ENCODE results near the gene MAT1A. TPM values are rescaled to one million over a fixed set of nuclear protein-coding genes. Genes with fewer than 3 reads are reported as not detected.

Gene MAT1A
- total and polyA plus RNA-seq, 5 experiments from 2014 or later: not detected

GRCh38 chr10:80280071-80280800 lies 9.2 kb downstream of the MAT1A start:
- ATAC-seq: no peak
- no peaks in the 10 kb centered on the region for H3K27me3 Mint-ChIP-seq
- POLR2A ChIA-PET: no interaction called here

DNA sequence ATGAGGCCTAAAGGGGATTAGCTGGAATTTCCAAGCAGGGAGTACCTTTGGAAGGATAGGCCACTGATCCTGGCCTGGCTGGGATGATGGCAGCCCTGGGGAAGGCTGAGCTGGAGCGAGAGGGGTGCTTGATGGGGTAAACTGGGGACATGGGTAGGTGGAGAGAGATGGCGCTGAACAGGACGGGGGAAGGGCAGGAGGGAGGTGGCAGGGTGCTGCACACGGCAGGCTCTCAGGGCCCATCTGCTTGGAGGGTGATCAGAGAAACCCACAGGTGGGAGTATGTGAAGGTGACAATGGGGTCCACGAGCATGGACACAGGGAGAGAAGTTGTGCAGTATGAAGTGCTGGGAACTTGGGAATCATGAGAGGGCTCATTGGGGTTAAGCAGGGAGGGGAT lies 10.3 kb downstream of the MAT1A start:
- no peak for DNase-seq
- no peak overlapping the region for H3K4me3 Mint-ChIP-seq
- POLR2A ChIA-PET: no interaction called here
- H3K27me3 Mint-ChIP-seq: no peaks in the 10 kb centered on the region
- no peaks in the 10 kb centered on the region for H3K4me1 Mint-ChIP-seq
- no peak for ATAC-seq
- H3K27ac Mint-ChIP-seq: no peak overlapping the region
- no peaks in the 10 kb centered on the region for H3K36me3 Mint-ChIP-seq
- H3K9me3 Mint-ChIP-seq: no peaks in the 10 kb centered on the region

More at GRCh38 chr10:80280071-80280800, 9.2 kb downstream of the MAT1A start:
- Mint-ChIP-seq H3K27ac (no peak overlapping the region), H3K9me3 (no peaks in the 10 kb centered on the region), H3K4me1 (no peaks in the 10 kb centered on the region), H3K4me3 (no peak overlapping the region), H3K36me3 (no peaks in the 10 kb centered on the region)
- no peak for DNase-seq

- Mint-ChIP-seq H3K27me3 (no peaks in the 10 kb centered on the region), H3K36me3 (no peaks in the 10 kb centered on the region), H3K9me3 (no peaks in the 10 kb centered on the region), H3K4me3 (no peak overlapping the region), H3K4me1 (no peaks in the 10 kb centered on the region), H3K27ac (no peak overlapping the region)
- POLR2A ChIA-PET: no interaction called here
- DNase-seq (no peak), ATAC-seq (no peak)
Measured at GRCh38 chr10:80278480-80278879, 11.0 kb downstream of the MAT1A start.

GRCh38 chr10:80277567-80278250 lies 11.7 kb downstream of the MAT1A start:
- Mint-ChIP-seq H3K9me3 (no peaks in the 10 kb centered on the region), H3K27ac (no peak overlapping the region), H3K27me3 (no peaks in the 10 kb centered on the region), H3K4me1 (no peaks in the 10 kb centered on the region), H3K36me3 (no peaks in the 10 kb centered on the region), H3K4me3 (no peak overlapping the region)
- ATAC-seq (no peak), DNase-seq (no peak)
- POLR2A ChIA-PET: no interaction called here

GRCh38 chr10:80277016-80277415 lies 12.4 kb downstream of the MAT1A start:
- Mint-ChIP-seq H3K27me3 (no peaks in the 10 kb centered on the region), H3K36me3 (no peaks in the 10 kb centered on the region), H3K27ac (no peak overlapping the region), H3K9me3 (no peaks in the 10 kb centered on the region), H3K4me1 (no peaks in the 10 kb centered on the region), H3K4me3 (no peak overlapping the region)
- POLR2A ChIA-PET: no interaction called here
- ATAC-seq (no peak), DNase-seq (no peak)

GRCh38 chr10:80276335-80276734 lies 13.1 kb downstream of the MAT1A start:
- peaks cover 0 to 3% (median under 1%) of the 10 kb centered on the region in 5 donors for H3K27me3 Mint-ChIP-seq
- ATAC-seq (no peak), DNase-seq (no peak)
- no peaks in the 10 kb centered on the region for H3K4me1 Mint-ChIP-seq
- no peak overlapping the region for H3K4me3 Mint-ChIP-seq
- H3K27ac Mint-ChIP-seq: no peak overlapping the region
- H3K9me3 Mint-ChIP-seq: no peaks in the 10 kb centered on the region
- POLR2A ChIA-PET: no interaction called here
- no peaks in the 10 kb centered on the region for H3K36me3 Mint-ChIP-seq

GRCh38 chr10:80275756-80276155 lies 13.7 kb downstream of the MAT1A start:
- peaks cover 0 to 3% (median 0%) of the 10 kb centered on the region in 9 donors for H3K9me3 Mint-ChIP-seq
- peaks cover 0 to 1% (median 0%) of the 10 kb centered on the region in 3 donors for H3K36me3 Mint-ChIP-seq
- no peak overlapping the region for H3K4me3 Mint-ChIP-seq
- no peaks in the 10 kb centered on the region for H3K4me1 Mint-ChIP-seq
- ATAC-seq: no peak
- no peak overlapping the region for H3K27ac Mint-ChIP-seq
- H3K27me3 Mint-ChIP-seq: peaks cover 2 to 9% (median 3%) of the 10 kb centered on the region in 5 donors
- POLR2A ChIA-PET: no interaction called here
- DNase-seq: no peak

GRCh38 chr10:80275135-80275498 lies 14.3 kb downstream of the MAT1A start:
- DNase-seq: no peak
- Mint-ChIP-seq H3K36me3 (peaks cover 0 to 1% (median 0%) of the 10 kb centered on the region in 3 donors), H3K9me3 (peaks cover 0 to 3% (median 0%) of the 10 kb centered on the region in 9 donors), H3K27me3 (peaks cover 2 to 11% (median 3%) of the 10 kb centered on the region in 5 donors), H3K4me1 (no peaks in the 10 kb centered on the region), H3K27ac (no peak overlapping the region), H3K4me3 (no peak overlapping the region)
- POLR2A ChIA-PET: no interaction called here
- no peak for ATAC-seq

GRCh38 chr10:80274396-80275134 lies 14.9 kb downstream of the MAT1A start:
- no peak overlapping the region for H3K27ac Mint-ChIP-seq
- peaks cover 0 to 1% (median 0%) of the 10 kb centered on the region in 3 donors for H3K36me3 Mint-ChIP-seq
- ATAC-seq (no peak), DNase-seq (no peak)
- H3K4me3 Mint-ChIP-seq: no peak overlapping the region
- POLR2A ChIA-PET: no interaction called here
- peaks cover 2 to 11% (median 3%) of the 10 kb centered on the region in 5 donors for H3K27me3 Mint-ChIP-seq
- peaks cover 0 to 3% (median 0%) of the 10 kb centered on the region in 9 donors for H3K9me3 Mint-ChIP-seq
- H3K4me1 Mint-ChIP-seq: no peaks in the 10 kb centered on the region

- Mint-ChIP-seq H3K4me1 (no peaks in the 10 kb centered on the region), H3K4me3 (no peak overlapping the region), H3K27me3 (peaks cover 2 to 11% (median 3%) of the 10 kb centered on the region in 5 donors), H3K9me3 (peaks cover 0 to 3% (median under 1%) of the 10 kb centered on the region in 9 donors), H3K36me3 (peaks cover 0 to 4% (median 1%) of the 10 kb centered on the region in 3 donors), H3K27ac (no peak overlapping the region)
- POLR2A ChIA-PET: no interaction called here
- ATAC-seq (no peak), DNase-seq (no peak)
Measured at GRCh38 chr10:80273523-80274170, 15.8 kb downstream of the MAT1A start.

- DNase-seq: no peak
- POLR2A ChIA-PET: no interaction called here
- no peak for ATAC-seq
Measured at GRCh38 chr10:80272793-80273522, 16.5 kb downstream of the MAT1A start.

DNA sequence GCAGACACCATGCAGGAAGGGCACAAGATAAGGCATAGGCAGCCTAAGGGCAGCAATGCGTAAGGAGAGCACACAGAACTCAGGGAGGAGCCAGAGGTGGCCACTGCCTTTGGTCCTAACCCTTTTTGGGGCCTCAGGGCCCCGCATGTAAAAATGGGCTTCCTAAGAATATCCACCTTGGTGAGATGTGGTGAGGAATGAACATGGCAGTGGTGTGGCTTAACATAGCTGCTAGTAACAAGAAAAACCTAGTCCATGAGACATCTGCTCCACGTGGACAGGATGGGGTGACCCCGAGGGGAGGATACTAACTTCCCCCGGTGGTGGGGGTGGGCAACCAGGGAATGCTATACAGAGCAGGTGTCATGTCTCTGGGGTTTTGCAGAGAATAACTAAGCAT lies 18.0 kb downstream of the MAT1A start:
- Mint-ChIP-seq H3K4me3 (no peak overlapping the region), H3K27me3 (peaks cover 2 to 11% (median 3%) of the 10 kb centered on the region in 5 donors), H3K9me3 (peaks cover 0 to 16% (median 5%) of the 10 kb centered on the region in 9 donors), H3K36me3 (peaks cover 0 to 14% (median 1%) of the 10 kb centered on the region in 3 donors), H3K27ac (peak overlapping the region in 1 of 10 donors; percentile 19), H3K4me1 (no peaks in the 10 kb centered on the region)
- POLR2A ChIA-PET: no interaction called here
- no peak for DNase-seq
- ATAC-seq: no peak

More at GRCh38 chr10:80272793-80273522, 16.5 kb downstream of the MAT1A start:
- peaks cover 0 to 8% (median 1%) of the 10 kb centered on the region in 3 donors for H3K36me3 Mint-ChIP-seq
- peaks cover 2 to 11% (median 3%) of the 10 kb centered on the region in 5 donors for H3K27me3 Mint-ChIP-seq
- H3K27ac Mint-ChIP-seq: no peak overlapping the region
- no peak overlapping the region for H3K4me3 Mint-ChIP-seq
- H3K9me3 Mint-ChIP-seq: peaks cover 0 to 8% (median 3%) of the 10 kb centered on the region in 9 donors
- no peaks in the 10 kb centered on the region for H3K4me1 Mint-ChIP-seq
